Measurements from ENCODE around the gene SHMT2. TPM values are rescaled to one million over a fixed set of nuclear protein-coding genes. Genes with fewer than 3 reads are reported as not detected.

The SHMT2 gene
- total RNA-seq, 2 donors from 2014 or later: 47.7 to 77.5 TPM

GRCh38 chr12:57236925-57237595, 7.5 kb downstream of the SHMT2 start:
- WGBS, 2 donors: 42 to 46% methylated on average over 9 of the region's 9 CpGs
- H3K27me3 ChIP-seq: peaks cover 0 to 20% of the 10 kb centered on the region in 2 donors
- intact Hi-C loops (cut with DNase I): no loop called here
- no peak for DNase-seq
- no peak overlapping the region for H3K4me3 ChIP-seq
- TF ChIP-seq, protein P1, sequence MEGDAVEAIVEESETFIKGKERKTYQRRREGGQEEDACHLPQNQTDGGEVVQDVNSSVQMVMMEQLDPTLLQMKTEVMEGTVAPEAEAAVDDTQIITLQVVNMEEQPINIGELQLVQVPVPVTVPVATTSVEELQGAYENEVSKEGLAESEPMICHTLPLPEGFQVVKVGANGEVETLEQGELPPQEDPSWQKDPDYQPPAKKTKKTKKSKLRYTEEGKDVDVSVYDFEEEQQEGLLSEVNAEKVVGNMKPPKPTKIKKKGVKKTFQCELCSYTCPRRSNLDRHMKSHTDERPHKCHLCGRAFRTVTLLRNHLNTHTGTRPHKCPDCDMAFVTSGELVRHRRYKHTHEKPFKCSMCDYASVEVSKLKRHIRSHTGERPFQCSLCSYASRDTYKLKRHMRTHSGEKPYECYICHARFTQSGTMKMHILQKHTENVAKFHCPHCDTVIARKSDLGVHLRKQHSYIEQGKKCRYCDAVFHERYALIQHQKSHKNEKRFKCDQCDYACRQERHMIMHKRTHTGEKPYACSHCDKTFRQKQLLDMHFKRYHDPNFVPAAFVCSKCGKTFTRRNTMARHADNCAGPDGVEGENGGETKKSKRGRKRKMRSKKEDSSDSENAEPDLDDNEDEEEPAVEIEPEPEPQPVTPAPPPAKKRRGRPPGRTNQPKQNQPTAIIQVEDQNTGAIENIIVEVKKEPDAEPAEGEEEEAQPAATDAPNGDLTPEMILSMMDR (IDR thresholded peaks at IDR 0.05): no peak
- TF ChIP-seq POLR2A (IDR thresholded peaks at IDR 0.05): no peak
- peaks cover 8 to 12% of the 10 kb centered on the region in 2 donors for H3K36me3 ChIP-seq (replicated peaks in 1 of 2; ENCODE audit: insufficient read depth in 1 of 2, low read depth in 2 of 2)
- peaks cover 41% of the 10 kb centered on the region for H3K4me1 ChIP-seq
- H3K9me3 ChIP-seq: no peaks in the 10 kb centered on the region
- no peak for ATAC-seq
- H3K27ac ChIP-seq: no peak overlapping the region

DNA sequence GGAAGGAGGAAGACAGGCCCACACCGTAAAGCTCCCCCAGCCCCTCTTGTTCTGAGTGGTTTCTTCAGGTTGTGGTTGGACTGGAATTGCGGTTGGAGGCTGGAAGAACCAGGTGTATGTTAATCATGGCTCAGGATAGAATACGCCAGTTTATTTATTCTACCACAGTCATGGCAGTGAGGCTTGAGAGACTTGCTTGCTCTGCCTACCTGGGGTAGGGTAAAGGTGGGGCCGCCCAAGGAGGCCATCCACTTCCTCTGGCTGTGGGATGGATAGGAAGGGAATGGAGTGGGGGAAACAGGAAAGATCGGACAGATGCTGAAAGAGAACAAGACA, 8.1 kb downstream of the SHMT2 start:
- Histone ChIP-seq H3K9me3 (no peaks in the 10 kb centered on the region), H3K27me3 (peaks cover 0 to 22% of the 10 kb centered on the region in 2 donors), H3K27ac (no peak overlapping the region), H3K4me1 (peaks cover 46% of the 10 kb centered on the region), H3K4me3 (no peak overlapping the region), H3K36me3 (replicated peaks in 1 of 2; ENCODE audit: insufficient read depth in 1 of 2, low read depth in 2 of 2) (peaks cover 8 to 9% of the 10 kb centered on the region in 2 donors)
- no peak for DNase-seq
- intact Hi-C loops (cut with DNase I): no loop called here
- no peak for ATAC-seq
- WGBS, 2 donors: 38 to 45% methylated on average over 4 to 5 of the region's 5 CpGs
- no peak for TF ChIP-seq POLR2A (IDR thresholded peaks at IDR 0.05)
- TF ChIP-seq, protein P1 (IDR thresholded peaks at IDR 0.05): no peak

GRCh38 chr12:57237932-57238853, 8.7 kb downstream of the SHMT2 start:
- peaks cover 52% of the 10 kb centered on the region for H3K4me1 ChIP-seq

DNA sequence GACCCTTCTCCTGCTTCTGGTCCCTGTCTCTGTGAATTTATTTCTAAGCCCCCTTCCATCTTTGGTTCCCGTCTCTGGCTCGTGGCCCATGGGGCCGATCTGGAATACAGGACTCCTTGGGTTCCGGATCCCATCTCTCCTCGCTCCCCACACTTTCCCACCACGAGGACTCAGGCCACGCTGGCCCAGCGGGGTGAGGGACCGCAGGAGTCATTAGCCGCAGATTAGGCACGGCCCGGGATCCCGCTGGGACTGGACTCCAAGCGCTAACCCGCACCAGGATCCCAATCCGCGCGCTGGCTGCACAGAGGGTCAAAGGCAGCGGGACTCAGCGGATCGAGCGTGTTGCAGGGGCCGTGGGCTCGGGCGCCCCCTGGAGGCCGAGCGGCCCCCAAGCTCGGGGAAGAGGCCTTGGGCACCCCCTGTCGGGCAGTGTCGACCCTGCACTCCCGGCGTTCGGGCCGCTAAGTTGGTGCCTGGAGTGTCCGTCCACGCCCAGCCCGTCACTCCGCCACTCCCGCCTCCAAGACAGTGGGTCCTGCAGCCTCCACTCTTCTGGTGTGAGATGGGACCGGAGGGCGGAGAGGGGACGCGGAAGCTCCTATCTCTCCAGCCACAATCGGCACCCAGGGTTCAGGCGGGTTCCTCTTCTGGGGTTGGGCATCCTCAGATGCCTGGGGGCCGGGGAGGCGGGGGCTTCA, 9.5 kb downstream of the SHMT2 start:
- H3K27me3 ChIP-seq: peaks cover 0 to 22% of the 10 kb centered on the region in 2 donors
- H3K4me3 ChIP-seq: peak overlapping the region; percentile 37 to 39
- intact Hi-C loops (cut with DNase I): no loop called here
- no peak overlapping the region for H3K27ac ChIP-seq
- H3K36me3 ChIP-seq (replicated peaks in 1 of 2; ENCODE audit: insufficient read depth in 1 of 2, low read depth in 2 of 2): peaks cover 0 to 2% of the 10 kb centered on the region in 2 donors
- peak; percentile 83 to 89 (median 86) for DNase-seq
- 3 to 6% methylated on average over 13 to 41 of the region's 47 CpGs for WGBS, 2 donors
- TF ChIP-seq POLR2A (IDR thresholded peaks at IDR 0.05): peak in 1 of 3 donors; percentile 30
- TF ChIP-seq, protein P1 (IDR thresholded peaks at IDR 0.05): peak; percentile 100
- no peaks in the 10 kb centered on the region for H3K9me3 ChIP-seq
- peak; percentile 85 for ATAC-seq
- peaks cover 61% of the 10 kb centered on the region for H3K4me1 ChIP-seq

More at GRCh38 chr12:57237932-57238853, 8.7 kb downstream of the SHMT2 start:
- WGBS, 2 donors: 6 to 10% methylated on average over 51 to 63 of the region's 63 CpGs
- DNase-seq (peak in 1 of 4 donors; percentile 21), ATAC-seq (no peak)
- no peaks in the 10 kb centered on the region for H3K9me3 ChIP-seq
- no peak overlapping the region for H3K27ac ChIP-seq
- H3K27me3 ChIP-seq: peaks cover 0 to 22% of the 10 kb centered on the region in 2 donors
- peaks cover 4 to 8% of the 10 kb centered on the region in 2 donors for H3K36me3 ChIP-seq (replicated peaks in 1 of 2; ENCODE audit: insufficient read depth in 1 of 2, low read depth in 2 of 2)
- peak overlapping the region; percentile 37 to 39 for H3K4me3 ChIP-seq
- intact Hi-C loops (cut with DNase I): no loop called here
- TF ChIP-seq POLR2A (IDR thresholded peaks at IDR 0.05): no peak
- TF ChIP-seq, protein P1 (IDR thresholded peaks at IDR 0.05): no peak
